ENCODE results near the gene DOK7. TPM values are rescaled to one million over a fixed set of nuclear protein-coding genes. Genes with fewer than 3 reads are reported as not detected.
"Not testable (repeated sequence)": the region's sequence is repeated elsewhere in the genome, so short reads cannot be mapped to it uniquely, and the experiment has no call there.

The DOK7 gene
- total and polyA plus RNA-seq, 9 donors = 11.4 to 23.9 (median 17.6) TPM

DNA sequence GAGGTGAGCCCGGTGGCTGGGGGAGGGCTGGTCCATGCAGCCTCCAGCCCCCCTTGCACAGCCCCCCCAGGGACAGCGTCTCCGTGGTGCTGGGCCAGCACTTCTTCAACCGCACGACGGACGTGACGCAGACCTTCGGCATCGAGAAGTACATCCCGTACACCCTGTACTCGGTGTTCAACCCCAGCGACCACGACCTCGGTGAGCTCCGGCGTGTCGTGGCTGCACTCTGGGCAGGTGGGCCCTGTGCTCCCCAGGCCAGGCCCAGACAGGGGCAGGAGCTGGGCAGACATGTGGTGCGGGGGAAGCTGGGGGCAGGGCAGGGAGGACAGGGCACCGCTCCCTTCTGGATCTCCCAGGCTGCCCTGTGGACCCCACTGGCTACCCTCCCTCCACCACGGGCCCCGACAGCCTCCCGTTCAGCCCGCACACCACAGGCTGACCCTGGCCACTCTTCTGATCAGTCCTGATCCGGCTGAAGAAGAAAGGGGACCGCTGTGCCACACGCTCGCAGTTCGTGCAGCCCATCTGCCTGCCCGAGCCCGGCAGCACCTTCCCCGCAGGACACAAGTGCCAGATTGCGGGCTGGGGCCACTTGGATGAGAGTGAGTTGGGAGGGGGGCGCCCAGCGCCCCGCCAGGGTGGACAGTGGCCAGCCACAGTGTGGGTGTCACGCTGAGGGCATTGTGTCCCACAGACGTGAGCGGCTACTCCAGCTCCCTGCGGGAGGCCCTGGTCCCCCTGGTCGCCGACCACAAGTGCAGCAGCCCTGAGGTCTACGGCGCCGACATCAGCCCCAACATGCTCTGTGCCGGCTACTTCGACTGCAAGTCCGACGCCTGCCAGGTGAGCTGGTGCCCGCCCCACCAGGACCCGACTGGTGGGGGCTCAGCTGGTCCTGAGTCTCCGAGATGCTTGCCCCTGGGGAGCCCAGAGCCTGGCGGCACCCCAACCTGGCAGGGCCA lies 15.4 kb upstream of the DOK7 start:
- DNase-seq = no peak
- Histone ChIP-seq H3K9me3 (replicated peaks; ENCODE audit: control insufficient read depth, low read depth, low read length) (no peaks in the 10 kb centered on the region), H3K4me3 (ENCODE audit: low read length) (no peak overlapping the region), H3K27ac (ENCODE audit: low read length) (no peak overlapping the region), H3K27me3 (ENCODE audit: control insufficient read depth, insufficient read depth, low read length) (peaks cover 2% of the 10 kb centered on the region), H3K4me1 (ENCODE audit: control insufficient read depth, insufficient read depth, low read length) (peaks cover 15% of the 10 kb centered on the region), H3K36me3 (ENCODE audit: control insufficient read depth, insufficient read depth, low read length) (no peaks in the 10 kb centered on the region)
- 88% methylated on average over 50 of the region's 53 CpGs for WGBS (ENCODE audit: insufficient coverage)

DNA sequence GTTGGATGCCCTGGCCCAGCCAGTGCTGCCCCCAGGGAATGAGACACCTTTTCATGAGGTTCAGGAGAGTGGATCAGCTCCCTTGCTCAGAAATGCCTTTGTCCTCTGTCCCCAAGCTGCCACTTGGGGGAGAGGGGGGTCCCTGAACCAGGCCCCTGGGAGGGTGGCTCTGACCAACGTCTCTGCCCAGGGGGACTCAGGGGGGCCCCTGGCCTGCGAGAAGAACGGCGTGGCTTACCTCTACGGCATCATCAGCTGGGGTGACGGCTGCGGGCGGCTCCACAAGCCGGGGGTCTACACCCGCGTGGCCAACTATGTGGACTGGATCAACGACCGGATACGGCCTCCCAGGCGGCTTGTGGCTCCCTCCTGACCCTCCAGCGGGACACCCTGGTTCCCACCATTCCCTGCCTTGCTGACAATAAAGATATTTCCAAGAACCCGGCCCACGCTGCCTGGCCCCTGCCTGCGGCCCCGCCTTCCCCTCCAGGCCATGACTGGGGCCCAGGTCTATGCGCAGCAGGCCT lies 14.0 kb upstream of the DOK7 start:
- WGBS (ENCODE audit: insufficient coverage) = 74% methylated on average over 21 of the region's 21 CpGs
- Histone ChIP-seq H3K4me3 (ENCODE audit: low read length) (no peak overlapping the region), H3K27ac (ENCODE audit: low read length) (no peak overlapping the region), H3K36me3 (ENCODE audit: control insufficient read depth, insufficient read depth, low read length) (no peaks in the 10 kb centered on the region), H3K27me3 (ENCODE audit: control insufficient read depth, insufficient read depth, low read length) (peaks cover 2% of the 10 kb centered on the region), H3K4me1 (ENCODE audit: control insufficient read depth, insufficient read depth, low read length) (peaks cover 10% of the 10 kb centered on the region), H3K9me3 (replicated peaks; ENCODE audit: control insufficient read depth, low read depth, low read length) (peaks cover 5% of the 10 kb centered on the region)
- no peak for DNase-seq

- H3K27ac ChIP-seq (ENCODE audit: low read length) = no peak overlapping the region
- 38% methylated on average over 23 of the region's 35 CpGs for WGBS (ENCODE audit: insufficient coverage)
- no peak for DNase-seq
- H3K27me3 ChIP-seq (ENCODE audit: control insufficient read depth, insufficient read depth, low read length) = peaks cover 2% of the 10 kb centered on the region
- peaks cover 11% of the 10 kb centered on the region for H3K9me3 ChIP-seq (replicated peaks; ENCODE audit: control insufficient read depth, low read depth, low read length)
- peaks cover 10% of the 10 kb centered on the region for H3K4me1 ChIP-seq (ENCODE audit: control insufficient read depth, insufficient read depth, low read length)
- no peak overlapping the region for H3K4me3 ChIP-seq (ENCODE audit: low read length)
- no peaks in the 10 kb centered on the region for H3K36me3 ChIP-seq (ENCODE audit: control insufficient read depth, insufficient read depth, low read length)
Measured at GRCh38 chr4:3449574-3450534, 13.3 kb upstream of the DOK7 start.

GRCh38 chr4:3450643-3451042 lies 12.5 kb upstream of the DOK7 start:
- DNase-seq = no peak
- Histone ChIP-seq H3K4me3 (ENCODE audit: low read length) (no peak overlapping the region), H3K4me1 (ENCODE audit: control insufficient read depth, insufficient read depth, low read length) (peaks cover 10% of the 10 kb centered on the region), H3K9me3 (replicated peaks; ENCODE audit: control insufficient read depth, low read depth, low read length) (peaks cover 15% of the 10 kb centered on the region), H3K36me3 (ENCODE audit: control insufficient read depth, insufficient read depth, low read length) (no peaks in the 10 kb centered on the region), H3K27me3 (ENCODE audit: control insufficient read depth, insufficient read depth, low read length) (peaks cover 2% of the 10 kb centered on the region), H3K27ac (ENCODE audit: low read length) (no peak overlapping the region)
- WGBS (ENCODE audit: insufficient coverage) = 97% methylated on average over 2 of the region's 4 CpGs

- Histone ChIP-seq H3K4me3 (ENCODE audit: low read length) (no peak overlapping the region), H3K27ac (ENCODE audit: low read length) (no peak overlapping the region), H3K36me3 (ENCODE audit: control insufficient read depth, insufficient read depth, low read length) (no peaks in the 10 kb centered on the region), H3K27me3 (ENCODE audit: control insufficient read depth, insufficient read depth, low read length) (peaks cover 2% of the 10 kb centered on the region), H3K4me1 (ENCODE audit: control insufficient read depth, insufficient read depth, low read length) (peaks cover 10% of the 10 kb centered on the region), H3K9me3 (replicated peaks; ENCODE audit: control insufficient read depth, low read depth, low read length) (peaks cover 19% of the 10 kb centered on the region)
- no peak for DNase-seq
- WGBS (ENCODE audit: insufficient coverage) = no CpG with 5 or more reads among the region's 3 CpGs
Measured at GRCh38 chr4:3451956-3452355, 11.2 kb upstream of the DOK7 start.

DNA sequence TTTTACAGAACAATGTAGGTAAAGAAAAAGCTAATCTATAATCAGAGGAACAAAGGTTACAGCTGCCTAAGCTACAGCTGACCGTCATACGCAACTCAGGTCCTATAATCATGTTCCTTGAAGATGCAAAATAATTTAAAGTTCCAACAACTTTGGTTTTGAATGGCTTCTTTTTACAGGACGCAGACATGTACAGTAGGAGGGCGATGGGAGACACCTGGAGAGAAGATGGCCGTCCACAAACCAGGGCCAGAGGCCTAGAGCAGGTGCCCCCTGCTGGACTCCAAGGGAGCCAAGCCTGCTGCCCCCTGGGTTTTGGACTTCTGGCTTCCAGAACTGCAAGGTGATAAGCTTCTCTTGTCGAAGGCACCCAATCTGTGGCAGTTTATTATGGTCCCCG lies 10.7 kb upstream of the DOK7 start:
- Histone ChIP-seq H3K27ac (ENCODE audit: low read length) (no peak overlapping the region), H3K4me3 (ENCODE audit: low read length) (no peak overlapping the region), H3K4me1 (ENCODE audit: control insufficient read depth, insufficient read depth, low read length) (peaks cover 10% of the 10 kb centered on the region), H3K36me3 (ENCODE audit: control insufficient read depth, insufficient read depth, low read length) (no peaks in the 10 kb centered on the region), H3K27me3 (ENCODE audit: control insufficient read depth, insufficient read depth, low read length) (peaks cover 2% of the 10 kb centered on the region), H3K9me3 (replicated peaks; ENCODE audit: control insufficient read depth, low read depth, low read length) (peaks cover 19% of the 10 kb centered on the region)
- WGBS (ENCODE audit: insufficient coverage) = 69% methylated on average over 6 of the region's 7 CpGs
- no peak for DNase-seq

DNA sequence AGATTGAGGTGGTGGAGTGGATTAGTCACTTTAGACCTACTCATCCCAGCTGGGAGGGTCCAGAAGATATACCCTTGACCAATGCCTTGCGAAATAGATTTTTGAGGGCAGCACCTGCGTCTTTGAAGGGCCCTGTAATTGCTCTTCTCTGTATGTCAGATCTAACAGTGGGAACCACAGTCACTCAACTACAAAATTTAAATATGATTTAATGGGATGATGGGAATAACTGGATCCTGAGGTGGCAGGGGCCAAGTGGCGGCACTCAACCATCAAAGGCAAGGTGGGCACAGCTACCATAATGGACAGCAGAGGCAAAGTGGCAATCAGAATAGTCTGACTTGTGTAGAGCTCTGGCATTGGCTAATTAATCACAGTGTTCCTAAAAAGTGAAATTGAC lies 7.5 kb upstream of the DOK7 start:
- 69% methylated on average over 2 of the region's 3 CpGs for WGBS (ENCODE audit: insufficient coverage)
- not testable (repeated sequence) for H3K4me3 ChIP-seq (ENCODE audit: low read length); DNase-seq; H3K27me3 ChIP-seq (ENCODE audit: control insufficient read depth, insufficient read depth, low read length); H3K27ac ChIP-seq (ENCODE audit: low read length); H3K4me1 ChIP-seq (ENCODE audit: control insufficient read depth, insufficient read depth, low read length); H3K36me3 ChIP-seq (ENCODE audit: control insufficient read depth, insufficient read depth, low read length)
- H3K9me3 ChIP-seq (replicated peaks; ENCODE audit: control insufficient read depth, low read depth, low read length) = peaks cover 19% of the 10 kb centered on the region

GRCh38 chr4:3458371-3458770 lies 4.7 kb upstream of the DOK7 start:
- 34% methylated on average over 6 of the region's 6 CpGs for WGBS (ENCODE audit: insufficient coverage)
- DNase-seq = no peak
- peaks cover 7% of the 10 kb centered on the region for H3K27me3 ChIP-seq (ENCODE audit: control insufficient read depth, insufficient read depth, low read length)
- H3K4me3 ChIP-seq (ENCODE audit: low read length) = no peak overlapping the region
- H3K4me1 ChIP-seq (ENCODE audit: control insufficient read depth, insufficient read depth, low read length) = peaks cover 25% of the 10 kb centered on the region
- H3K9me3 ChIP-seq (replicated peaks; ENCODE audit: control insufficient read depth, low read depth, low read length) = peaks cover 19% of the 10 kb centered on the region
- H3K36me3 ChIP-seq (ENCODE audit: control insufficient read depth, insufficient read depth, low read length) = no peaks in the 10 kb centered on the region
- no peak overlapping the region for H3K27ac ChIP-seq (ENCODE audit: low read length)

DNA sequence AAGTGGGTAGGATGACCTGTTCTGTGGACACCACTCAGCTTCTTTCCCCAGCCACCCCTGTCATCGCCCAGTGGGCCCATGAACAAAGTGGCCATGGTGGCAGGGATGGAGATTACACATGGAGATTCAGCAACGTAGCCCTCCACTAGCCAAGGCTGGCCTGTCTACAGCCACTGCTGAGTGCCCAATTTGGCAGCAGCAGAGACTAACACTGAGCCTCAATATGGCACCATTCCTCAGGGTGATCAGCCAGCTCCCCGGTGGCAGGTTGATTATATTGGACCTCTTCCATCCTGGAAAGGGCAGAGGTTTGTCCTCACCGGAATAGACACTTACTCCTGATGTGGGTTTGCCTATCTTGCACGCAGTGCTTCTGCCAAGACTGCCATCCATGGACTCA lies 4.0 kb upstream of the DOK7 start:
- 94% methylated on average over 4 of the region's 5 CpGs for WGBS (ENCODE audit: insufficient coverage)
- H3K4me3 ChIP-seq (ENCODE audit: low read length) = not testable (repeated sequence)

GRCh38 chr4:3460926-3461325 lies 2.2 kb upstream of the DOK7 start:
- DNase-seq = no peak
- H3K27me3 ChIP-seq (ENCODE audit: control insufficient read depth, insufficient read depth, low read length) = peaks cover 23% of the 10 kb centered on the region
- peaks cover 4% of the 10 kb centered on the region for H3K9me3 ChIP-seq (replicated peaks; ENCODE audit: control insufficient read depth, low read depth, low read length)
- peaks cover 50% of the 10 kb centered on the region for H3K4me1 ChIP-seq (ENCODE audit: control insufficient read depth, insufficient read depth, low read length)
- H3K36me3 ChIP-seq (ENCODE audit: control insufficient read depth, insufficient read depth, low read length) = no peaks in the 10 kb centered on the region
- no peak overlapping the region for H3K4me3 ChIP-seq (ENCODE audit: low read length)
- WGBS (ENCODE audit: insufficient coverage) = 84% methylated on average over 4 of the region's 5 CpGs
- peak overlapping the region; percentile 77 for H3K27ac ChIP-seq (ENCODE audit: low read length)

More for the DNA sequence above, 4.0 kb upstream of the DOK7 start:
- H3K4me1 ChIP-seq (ENCODE audit: control insufficient read depth, insufficient read depth, low read length) = peaks cover 33% of the 10 kb centered on the region
- H3K36me3 ChIP-seq (ENCODE audit: control insufficient read depth, insufficient read depth, low read length); DNase-seq; H3K27ac ChIP-seq (ENCODE audit: low read length): not testable (repeated sequence)
- H3K27me3 ChIP-seq (ENCODE audit: control insufficient read depth, insufficient read depth, low read length) = peaks cover 14% of the 10 kb centered on the region
- peaks cover 14% of the 10 kb centered on the region for H3K9me3 ChIP-seq (replicated peaks; ENCODE audit: control insufficient read depth, low read depth, low read length)

Measured in muscle of leg (tissue), 11 donors.